Left lobe of liver (tissue), 2 donors: Measurements from ENCODE around the gene AQP3. TPM values are rescaled to one million over a fixed set of nuclear protein-coding genes. Genes with fewer than 3 reads are reported as not detected.
"Not testable (repeated sequence)": the region's sequence is repeated elsewhere in the genome, so short reads cannot be mapped to it uniquely, and the experiment has no call there.

Experiments
- ATAC-seq: fragments of 200-7000 bp; cut with Tn5 transposase; one replicate; pipeline ENCODE4 v1.9.1; 2020; ENCODE audit warnings: mild to moderate bottlenecking, moderate library complexity
- DNase-seq: peaks from one replicate; pipeline ENCODE4 v3.0.0-alpha.2; 2020; ENCODE audit warnings: low spot score
- total RNA-seq: library from RNA; stranded (reverse); gene quantifications from one replicate; pipeline ENCODE4 v1.2.1, GENCODE V29; 2021
- donor health status: DM: no; HTN: no; CAD: no; lungs with moderate emphysema.
- donor health status: DM: no; HTN: yes; CAD: no.

The AQP3 gene
- total RNA-seq, 1 donor from 2014 or later, result 89.5 TPM

DNA sequence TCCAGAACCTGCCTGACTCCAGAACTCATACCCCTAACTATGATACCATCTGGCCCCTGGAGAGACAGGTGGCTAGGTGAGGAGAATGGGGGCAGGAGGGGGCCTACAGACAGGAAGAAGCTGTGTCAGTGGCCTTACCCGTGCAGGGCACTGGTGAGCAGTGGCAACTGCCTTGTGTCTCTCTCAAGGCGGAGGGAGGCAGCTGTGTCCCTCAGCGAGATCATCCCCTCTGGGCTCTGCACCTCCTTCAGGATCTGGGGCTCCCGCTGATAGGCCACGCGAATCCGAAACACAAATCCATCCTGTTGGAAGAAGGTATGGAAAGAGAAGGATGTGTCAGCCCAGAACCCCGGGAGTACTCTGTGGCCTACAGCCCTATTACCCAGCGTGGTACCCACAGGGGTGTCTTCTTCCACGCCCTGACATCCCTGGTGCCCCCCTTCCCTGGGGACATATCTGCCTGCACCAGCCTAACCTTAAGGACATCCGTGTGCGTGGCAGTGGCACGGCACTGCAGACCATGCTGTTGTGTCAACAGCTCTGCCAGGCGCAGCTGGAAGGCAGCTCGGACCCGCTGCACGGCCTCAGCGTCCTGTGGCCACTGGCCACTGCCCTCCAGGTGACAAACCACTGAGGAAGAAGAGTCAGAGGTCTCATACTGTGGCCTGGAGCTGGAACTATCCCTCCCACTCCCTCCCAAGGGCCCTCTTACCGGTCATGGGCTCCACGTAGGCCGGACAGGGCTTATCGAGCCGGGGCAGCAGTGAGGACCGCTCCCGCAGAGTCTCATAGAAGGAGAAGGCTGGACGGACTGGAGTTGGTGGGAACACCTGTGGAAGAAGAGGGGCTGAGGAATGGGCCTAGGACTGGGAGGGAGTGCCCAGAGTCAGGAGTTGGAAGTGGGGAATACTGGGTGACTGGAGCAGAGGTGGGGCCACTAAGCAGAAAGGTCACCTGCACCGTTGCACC, 18.5 kb upstream of the AQP3 start:
- no peak for ATAC-seq
- no peak for DNase-seq

- ATAC-seq (no peak), DNase-seq (no peak)
These were observed 17.7 kb upstream of the AQP3 start for GRCh38 chr9:33465096-33465495.

DNA sequence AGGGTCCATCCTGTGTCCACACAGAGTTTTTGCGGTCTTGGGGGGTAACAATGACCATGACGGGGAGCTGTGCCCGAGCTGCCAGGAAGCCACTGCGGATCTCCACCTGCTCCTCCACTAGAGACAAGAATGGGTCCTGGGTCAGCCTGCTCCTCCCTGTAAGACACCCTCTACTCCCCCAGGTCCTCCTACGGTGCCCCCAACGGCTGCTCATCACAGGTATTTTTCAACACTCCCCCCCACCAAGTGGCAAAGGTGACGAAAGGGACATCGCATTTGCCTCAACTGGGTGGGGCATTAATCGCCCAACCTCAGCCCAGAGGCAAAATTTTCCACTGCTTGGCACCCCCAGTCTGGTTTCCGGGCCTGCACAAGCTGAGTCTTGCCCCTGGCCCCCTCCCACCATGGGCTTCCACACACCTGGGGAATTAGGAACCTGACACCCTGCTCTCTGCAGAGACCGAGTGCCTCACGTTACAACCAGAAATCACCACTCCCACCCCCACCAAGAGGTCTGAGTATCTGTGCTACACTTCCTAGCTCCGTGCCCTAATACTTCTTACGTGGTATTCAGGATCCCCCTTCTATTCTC, 16.7 kb upstream of the AQP3 start:
- ATAC-seq (no peak), DNase-seq (no peak)

DNA sequence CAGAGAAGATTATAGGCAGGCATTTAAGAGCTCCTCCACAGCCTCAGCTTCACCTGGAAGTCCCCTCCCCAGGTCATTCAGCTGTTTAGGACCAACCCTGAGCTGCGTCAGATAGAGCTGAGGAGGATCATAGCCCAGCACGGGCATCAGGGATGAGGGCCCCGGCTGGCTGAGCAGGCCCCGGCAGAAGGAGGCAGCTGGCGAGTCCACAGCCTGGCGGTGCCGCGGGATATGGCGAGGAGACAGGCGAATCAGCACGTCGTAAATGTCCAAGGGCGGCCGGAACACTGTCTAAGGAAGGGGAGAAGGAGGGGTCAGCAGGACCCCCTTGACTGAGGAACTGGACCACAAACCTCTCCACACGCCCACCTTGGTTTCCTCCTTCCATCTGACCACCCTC, 15.8 kb upstream of the AQP3 start:
- DNase-seq (no peak), ATAC-seq (no peak)

DNA sequence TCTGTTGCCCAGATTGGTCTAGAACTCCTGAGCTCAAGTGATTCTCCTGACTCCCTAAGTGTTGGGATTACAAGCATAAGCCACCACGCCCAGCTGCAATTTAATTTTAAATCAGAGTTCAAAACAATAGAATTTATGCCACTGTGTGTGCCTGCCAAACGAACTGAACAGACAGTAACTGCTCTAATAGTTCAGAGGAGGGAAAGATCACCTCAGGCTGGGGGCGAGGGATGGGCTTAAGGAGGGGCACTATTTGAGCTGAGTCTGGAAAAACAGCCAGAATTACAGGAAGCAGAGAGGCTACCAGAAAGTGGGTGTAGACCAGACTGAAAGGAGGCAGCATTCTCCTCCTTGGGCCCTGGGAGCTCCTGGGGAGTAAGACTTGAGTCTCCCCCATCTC, 14.1 kb upstream of the AQP3 start:
- DNase-seq, result no peak
- no peak for ATAC-seq

- DNase-seq, result no peak
These were observed 13.5 kb upstream of the AQP3 start for GRCh38 chr9:33460854-33461253.

DNA sequence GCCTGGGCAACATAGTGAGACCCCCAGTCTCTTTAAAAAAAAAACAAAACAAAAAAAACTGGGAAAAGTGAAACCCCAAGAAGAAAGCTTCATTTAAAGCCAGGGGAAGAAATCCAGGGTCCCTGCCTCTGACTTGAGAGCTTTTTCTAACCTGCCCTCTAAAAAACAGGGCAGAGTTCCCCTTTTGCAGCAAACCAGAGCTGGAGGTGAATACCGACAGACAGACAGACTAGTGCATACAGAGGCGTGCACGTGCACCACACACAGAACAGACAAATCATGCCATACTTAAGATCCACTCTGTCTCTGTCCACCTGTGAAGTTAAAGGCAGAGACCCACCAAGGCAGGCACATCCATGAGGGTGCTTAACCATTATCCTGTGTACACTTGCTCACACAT, 11.7 kb upstream of the AQP3 start:
- DNase-seq, result no peak
- ATAC-seq, result no peak

More at GRCh38 chr9:33460854-33461253, 13.5 kb upstream of the AQP3 start:
- no peak for ATAC-seq

DNA sequence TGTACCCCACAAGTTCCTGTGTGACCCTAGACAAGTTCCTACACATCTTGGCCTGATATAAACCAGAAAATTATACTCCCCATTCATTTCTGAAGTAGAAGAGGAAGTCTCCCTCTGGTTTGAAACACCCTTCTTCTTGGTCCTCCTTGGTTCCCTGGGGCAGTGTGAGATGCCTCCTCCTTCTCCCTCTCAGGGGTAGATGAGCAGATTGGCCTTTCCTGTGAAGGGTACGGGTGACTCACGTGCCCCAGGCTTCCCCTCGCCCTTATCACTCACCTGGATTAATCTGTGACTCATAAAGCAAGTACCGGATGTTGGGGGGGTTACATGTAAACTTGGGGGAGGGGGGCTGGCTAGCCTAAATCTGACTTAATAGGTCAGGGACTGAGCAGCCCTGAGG, 11.1 kb upstream of the AQP3 start:
- DNase-seq (no peak), ATAC-seq (no peak)

GRCh38 chr9:33455945-33456344, 8.6 kb upstream of the AQP3 start:
- DNase-seq (no peak), ATAC-seq (no peak)

DNA sequence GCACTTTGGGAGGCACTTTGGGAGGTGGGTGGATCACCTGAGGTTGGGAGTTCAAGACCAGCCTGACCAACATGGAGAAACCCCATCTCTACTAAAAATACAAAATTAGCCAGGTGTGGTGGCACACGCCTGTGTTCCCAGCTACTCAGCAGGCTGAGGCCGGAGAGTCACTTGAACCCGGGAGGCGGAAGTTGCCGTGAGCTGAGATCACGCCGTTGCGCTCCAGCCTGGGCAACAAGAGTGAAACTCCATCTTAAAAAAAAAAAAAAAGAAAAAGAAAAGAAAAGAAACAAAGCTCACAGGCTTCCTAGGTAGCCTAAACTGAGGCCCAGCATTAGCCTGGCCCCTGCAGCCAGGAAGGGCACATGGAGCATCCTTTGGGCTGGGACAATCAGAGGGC, 8.1 kb upstream of the AQP3 start:
- ATAC-seq, DNase-seq: not testable (repeated sequence)

DNA sequence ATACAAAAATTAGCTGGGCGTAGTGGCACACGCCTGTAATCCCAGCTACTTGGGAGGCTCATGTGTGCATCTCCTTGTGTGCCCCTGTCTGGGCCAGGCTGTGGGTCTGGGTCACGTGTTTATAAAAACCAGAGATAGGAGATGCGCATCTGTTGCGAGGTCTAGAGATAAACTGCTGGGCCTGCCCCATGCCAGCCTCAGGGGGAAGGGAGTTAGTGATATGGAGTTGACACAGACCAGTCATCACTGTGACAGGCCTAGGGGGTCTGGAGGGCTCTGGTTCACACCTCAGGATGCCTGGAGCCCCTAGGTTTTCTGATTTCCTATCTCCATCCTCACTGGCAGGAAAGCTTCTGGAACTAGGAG, 7.3 kb upstream of the AQP3 start:
- ATAC-seq, DNase-seq: not testable (repeated sequence)

- no peak for DNase-seq
- peak; percentile 65 for ATAC-seq
These were observed 6.7 kb upstream of the AQP3 start for GRCh38 chr9:33453999-33454660.

DNA sequence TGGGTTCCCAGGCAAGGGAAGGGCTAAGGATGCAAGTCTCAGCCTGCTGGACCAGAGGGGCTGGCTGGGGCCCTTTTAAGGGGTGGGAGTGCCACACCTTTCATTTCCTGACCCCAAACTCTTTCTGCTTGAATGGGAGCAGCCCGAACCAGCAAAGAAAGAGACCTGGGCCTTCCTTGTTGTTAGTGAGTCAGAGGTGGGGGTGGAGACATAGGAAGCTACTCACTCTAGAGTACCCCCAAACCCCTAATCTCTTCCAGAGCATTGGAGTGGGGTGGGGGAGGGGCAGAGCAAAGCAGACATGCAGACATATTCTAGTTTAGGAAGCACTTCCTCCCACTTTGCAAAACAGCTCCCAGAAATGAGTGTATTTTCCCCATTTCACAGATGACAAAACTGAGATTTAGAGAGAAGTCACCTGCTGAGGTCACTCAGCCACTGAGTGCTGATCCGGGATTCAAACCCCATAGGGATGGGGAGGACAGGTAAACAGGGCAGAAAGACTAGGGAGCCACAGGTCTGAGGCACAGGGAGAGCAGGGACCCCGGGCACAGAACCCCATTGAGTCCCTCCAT, 6.0 kb upstream of the AQP3 start:
- DNase-seq (no peak), ATAC-seq (no peak)

DNA sequence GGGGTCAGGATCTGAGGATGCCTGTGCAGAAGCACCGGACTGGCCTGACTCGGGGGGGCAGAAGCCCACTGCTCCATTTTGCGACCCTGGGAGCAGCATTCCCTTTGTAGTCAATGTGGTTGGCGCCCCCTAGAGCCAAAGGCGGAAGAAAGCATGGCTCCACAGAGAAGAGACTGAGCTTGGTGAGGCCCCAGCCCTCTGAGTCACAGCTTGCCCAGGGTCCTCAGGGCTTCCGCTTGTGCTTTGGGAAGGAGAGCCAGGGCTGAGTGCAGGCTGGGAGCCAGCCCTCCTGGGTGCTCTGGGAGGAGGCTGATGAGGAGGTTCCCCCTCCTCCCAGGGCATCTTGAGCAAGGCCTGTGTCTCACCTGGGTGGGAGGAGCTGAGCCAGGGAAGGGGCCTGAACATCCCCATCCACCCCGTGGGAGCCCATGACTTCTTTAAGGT, 5.5 kb upstream of the AQP3 start:
- ATAC-seq (peak; percentile 69), DNase-seq (peak; percentile 59)

DNA sequence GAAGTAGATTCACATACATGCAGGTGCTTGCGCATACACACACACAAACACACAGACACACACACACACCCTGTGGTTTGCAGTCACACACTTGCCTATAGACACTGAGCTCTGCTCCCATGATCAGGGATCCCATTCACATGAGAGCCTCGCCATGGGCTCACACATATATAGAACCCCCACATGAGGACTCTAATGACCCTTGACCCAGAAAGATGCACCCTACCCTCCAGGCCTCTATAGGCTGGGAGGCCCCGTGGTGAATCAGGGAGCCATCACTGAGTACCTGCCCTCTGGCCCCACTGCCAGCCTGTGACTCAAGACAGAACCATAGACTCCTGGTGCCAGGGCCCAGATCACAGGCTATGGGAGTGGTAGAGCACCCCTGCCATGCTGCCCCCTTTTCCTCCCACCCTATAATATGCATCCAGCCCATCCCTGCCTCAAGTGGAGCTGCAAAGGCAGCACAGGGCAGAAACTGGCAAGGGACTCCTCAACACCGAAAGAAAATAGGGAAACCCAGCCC, 3.3 kb upstream of the AQP3 start:
- DNase-seq, result no peak

DNA sequence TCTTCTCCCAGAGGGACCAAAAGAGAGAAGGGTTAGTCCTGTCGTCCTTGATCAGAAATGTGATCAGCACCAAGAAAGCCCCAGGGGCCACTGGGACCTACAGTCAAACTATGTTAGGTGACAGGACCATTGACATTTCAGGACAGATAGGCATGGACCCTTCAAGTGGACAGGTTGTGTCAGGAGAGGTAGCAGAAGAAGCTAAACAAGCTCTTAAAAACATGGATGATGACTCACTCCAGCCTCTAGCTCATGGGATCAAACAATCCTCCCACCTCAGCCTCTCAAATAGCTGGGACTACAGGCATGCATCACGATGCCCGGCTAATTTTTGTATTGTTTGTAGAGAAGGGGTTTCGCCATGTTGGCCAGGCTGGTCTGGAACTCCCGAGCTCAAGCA, 2.3 kb upstream of the AQP3 start:
- no peak for DNase-seq
- ATAC-seq, result no peak

More for the DNA sequence above, 3.3 kb upstream of the AQP3 start:
- no peak for ATAC-seq

DNA sequence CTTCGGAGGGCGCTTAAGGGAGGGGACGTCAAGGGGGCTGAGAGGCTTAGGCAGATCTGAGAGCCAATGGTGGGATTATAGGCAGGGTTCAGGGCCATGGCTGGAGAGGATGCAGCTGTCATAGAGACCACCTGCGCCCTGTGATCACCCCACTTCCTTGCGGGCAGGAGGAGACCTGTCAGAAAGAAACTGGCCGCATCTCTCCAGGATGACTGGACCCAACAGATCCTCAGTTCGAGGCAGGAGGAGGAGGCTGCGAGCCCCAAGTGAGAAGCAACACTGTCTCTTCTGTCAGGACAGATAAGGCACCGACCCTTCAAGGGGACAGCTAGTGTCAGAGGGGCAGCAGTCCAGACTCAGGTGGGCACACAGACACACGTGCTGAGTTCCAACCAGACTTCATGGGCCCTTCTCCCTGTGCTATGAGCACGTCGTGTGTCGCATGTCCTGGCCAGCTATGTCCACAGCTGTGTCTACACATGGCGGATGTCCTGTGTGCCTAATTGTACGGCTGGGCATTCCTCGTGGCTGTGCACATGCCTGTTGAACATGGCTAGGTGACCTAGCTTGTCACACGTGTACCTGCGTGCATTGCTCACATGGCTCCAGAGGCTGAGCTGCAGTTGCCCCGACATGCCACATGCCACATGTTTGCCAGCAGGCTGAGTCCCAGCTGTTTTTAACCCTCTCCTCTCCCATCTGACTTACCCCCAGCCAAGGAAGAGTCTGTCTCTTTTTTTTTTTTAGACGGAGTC, 583 bp upstream of the AQP3 start:
- peak; percentile 7 for ATAC-seq
- DNase-seq, result peak; percentile 70

GRCh38 chr9:33446240-33446945, 1.0 kb downstream of the AQP3 start:
- DNase-seq (no peak), ATAC-seq (peak; percentile 67)

DNA sequence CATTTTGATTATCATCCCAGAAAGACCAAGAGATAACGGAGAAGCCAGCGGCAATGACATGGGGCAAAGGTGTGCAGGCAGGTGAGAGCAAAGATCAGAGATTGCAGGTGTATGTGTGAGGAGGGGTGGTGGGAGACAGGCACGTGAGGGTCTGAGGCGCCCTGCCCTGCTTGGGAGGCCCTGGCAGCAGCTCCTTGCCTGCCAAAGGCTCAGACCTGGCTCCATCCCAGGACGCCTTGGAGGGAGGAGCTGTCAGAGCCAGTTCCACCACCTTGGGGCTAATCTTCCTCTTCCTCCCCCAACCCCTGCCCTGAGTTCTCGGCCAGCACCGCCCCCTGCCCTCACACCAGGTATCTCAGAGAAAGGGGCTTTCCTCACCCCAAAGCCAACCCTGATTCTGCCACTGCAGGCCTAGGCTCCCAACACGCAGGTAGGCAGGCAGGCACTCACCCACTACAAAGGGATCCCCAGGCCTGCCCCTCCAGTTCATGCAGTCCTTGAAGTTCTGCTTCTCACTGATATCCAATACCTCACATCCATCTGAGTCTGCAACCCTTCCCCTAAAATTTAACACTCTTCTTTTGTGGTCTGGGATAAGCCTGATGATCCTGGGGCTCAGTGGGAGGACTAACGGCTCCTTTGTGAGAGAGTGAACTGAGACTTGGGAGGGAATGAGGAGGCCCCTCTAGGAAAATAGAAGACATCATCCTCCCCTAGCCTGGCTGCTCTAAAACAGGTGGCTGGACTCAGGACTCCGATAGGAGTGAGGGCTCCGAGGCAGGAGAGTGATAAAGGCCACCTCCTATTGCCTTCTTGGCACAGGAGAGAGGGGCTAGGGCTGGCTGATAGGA, 1.8 kb downstream of the AQP3 start:
- DNase-seq, result peak; percentile 80
- peak; percentile 28 for ATAC-seq
